Measurements from ENCODE around the gene ATMIN.

Gene ATMIN

GRCh38 chr16:81006211-81006812 is 29.3 kb upstream of the ATMIN start:
- DNase-seq (ENCODE audit: low read depth), result no peak

- DNase-seq (ENCODE audit: low read depth), result peak; percentile 99
These were observed 28.6 kb upstream of the ATMIN start, which contains the start of the genes CENPN and CMC2 for GRCh38 chr16:81006813-81007695. Gene CENPN (plus strand): TSS chr16:81007214. CDS start chr16:81011940, 4,726 bp downstream. Gene CMC2 (minus strand): TSS chr16:81006885. CDS start chr16:80997394, 9,491 bp downstream.

- DNase-seq (ENCODE audit: low read depth), result no peak
These were observed 27.2 kb upstream of the ATMIN start for GRCh38 chr16:81008505-81008789.

- no peak for DNase-seq (ENCODE audit: low read depth)
These were observed 22.7 kb upstream of the ATMIN start for GRCh38 chr16:81012974-81013373.

- DNase-seq (ENCODE audit: low read depth), result no peak
These were observed 21.0 kb upstream of the ATMIN start for GRCh38 chr16:81014672-81015071.

GRCh38 chr16:81018496-81018895 is 17.1 kb upstream of the ATMIN start:
- DNase-seq (ENCODE audit: low read depth), result no peak

- DNase-seq (ENCODE audit: low read depth), result no peak
These were observed 9.2 kb upstream of the ATMIN start for GRCh38 chr16:81026429-81026828.

GRCh38 chr16:81029930-81030604 is 5.6 kb upstream of the ATMIN start:
- no peak for DNase-seq (ENCODE audit: low read depth)

GRCh38 chr16:81035975-81036750 is 521 bp downstream of the ATMIN start:
- no peak for DNase-seq (ENCODE audit: low read depth)

GRCh38 chr16:81036751-81037350 is 1.2 kb downstream of the ATMIN start:
- no peak for DNase-seq (ENCODE audit: low read depth)

GRCh38 chr16:81040131-81040530 is 4.5 kb downstream of the ATMIN start:
- no peak for DNase-seq (ENCODE audit: low read depth)

- DNase-seq (ENCODE audit: low read depth), result no peak
These were observed 5.2 kb downstream of the ATMIN start for GRCh38 chr16:81040842-81041241.

- no peak for DNase-seq (ENCODE audit: low read depth)
These were observed 6.1 kb downstream of the ATMIN start for GRCh38 chr16:81041696-81042095.

- DNase-seq (ENCODE audit: low read depth), result no peak
These were observed 7.2 kb downstream of the ATMIN start for GRCh38 chr16:81042821-81043220.

GRCh38 chr16:81053761-81054160 is 18.1 kb downstream of the ATMIN start:
- DNase-seq (ENCODE audit: low read depth), result no peak

- DNase-seq (ENCODE audit: low read depth), result no peak
These were observed 25.1 kb downstream of the ATMIN start for GRCh38 chr16:81060576-81061306.

- no peak for DNase-seq (ENCODE audit: low read depth)
These were observed 25.6 kb downstream of the ATMIN start for GRCh38 chr16:81061307-81061640.

- DNase-seq (ENCODE audit: low read depth), result no peak
These were observed 26.4 kb downstream of the ATMIN start for GRCh38 chr16:81061871-81062608.

GRCh38 chr16:81066681-81067080 is 31.0 kb downstream of the ATMIN start:
- DNase-seq (ENCODE audit: low read depth), result peak; percentile 2

GRCh38 chr16:81067166-81067565 is 31.5 kb downstream of the ATMIN start:
- peak; percentile 5 for DNase-seq (ENCODE audit: low read depth)

GRCh38 chr16:81069063-81069462 is 33.4 kb downstream of the ATMIN start:
- no peak for DNase-seq (ENCODE audit: low read depth)

All from fibroblast of the conjunctiva (primary cell).